D721Med (cell line): ENCODE data around the gene LDB2.

ENCODE experiments used
- DNase-seq: peaks from one replicate; pipeline ENCODE4 v3.0.0; 2011; ENCODE audit warnings: low spot score; ENCODE audit not compliant: insufficient read length
- FAIRE-seq: peaks from 2 replicates; lab custom pipeline; 2011; peaks lifted over from hg19 to GRCh38; lab: Jason Lieb, UNC
- TF ChIP-seq, protein P1 (sequence below): IDR thresholded peaks from 2 replicates; pipeline ENCODE4 v1.5.1; 2012; ENCODE audit warnings: mild to moderate bottlenecking, control low read depth; ENCODE audit not compliant: insufficient read depth; ENCODE audit errors: missing control alignments

LDB2 gene

DNA sequence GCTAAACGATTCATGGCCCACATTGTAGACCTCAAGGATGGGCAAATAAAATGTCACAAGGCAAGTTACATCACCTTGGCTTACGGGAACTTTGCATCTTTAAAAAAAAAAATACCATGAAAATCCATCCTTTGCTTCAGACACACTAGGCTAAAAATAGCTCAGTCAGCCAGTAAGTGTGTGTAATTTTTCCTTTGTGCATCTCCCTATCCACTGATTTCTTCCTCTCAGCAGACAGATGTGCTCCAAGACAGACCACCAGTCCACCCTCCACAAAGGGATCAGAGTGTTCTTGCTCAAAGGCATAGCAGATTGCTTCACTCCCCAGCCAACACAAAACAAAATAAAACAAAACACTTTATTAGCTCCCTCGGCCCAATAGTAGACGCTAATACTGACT, 14.6 kb downstream of the LDB2 start:
- no peak for FAIRE-seq
- no peak for DNase-seq
- TF ChIP-seq, protein P1, sequence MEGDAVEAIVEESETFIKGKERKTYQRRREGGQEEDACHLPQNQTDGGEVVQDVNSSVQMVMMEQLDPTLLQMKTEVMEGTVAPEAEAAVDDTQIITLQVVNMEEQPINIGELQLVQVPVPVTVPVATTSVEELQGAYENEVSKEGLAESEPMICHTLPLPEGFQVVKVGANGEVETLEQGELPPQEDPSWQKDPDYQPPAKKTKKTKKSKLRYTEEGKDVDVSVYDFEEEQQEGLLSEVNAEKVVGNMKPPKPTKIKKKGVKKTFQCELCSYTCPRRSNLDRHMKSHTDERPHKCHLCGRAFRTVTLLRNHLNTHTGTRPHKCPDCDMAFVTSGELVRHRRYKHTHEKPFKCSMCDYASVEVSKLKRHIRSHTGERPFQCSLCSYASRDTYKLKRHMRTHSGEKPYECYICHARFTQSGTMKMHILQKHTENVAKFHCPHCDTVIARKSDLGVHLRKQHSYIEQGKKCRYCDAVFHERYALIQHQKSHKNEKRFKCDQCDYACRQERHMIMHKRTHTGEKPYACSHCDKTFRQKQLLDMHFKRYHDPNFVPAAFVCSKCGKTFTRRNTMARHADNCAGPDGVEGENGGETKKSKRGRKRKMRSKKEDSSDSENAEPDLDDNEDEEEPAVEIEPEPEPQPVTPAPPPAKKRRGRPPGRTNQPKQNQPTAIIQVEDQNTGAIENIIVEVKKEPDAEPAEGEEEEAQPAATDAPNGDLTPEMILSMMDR: no peak

DNA sequence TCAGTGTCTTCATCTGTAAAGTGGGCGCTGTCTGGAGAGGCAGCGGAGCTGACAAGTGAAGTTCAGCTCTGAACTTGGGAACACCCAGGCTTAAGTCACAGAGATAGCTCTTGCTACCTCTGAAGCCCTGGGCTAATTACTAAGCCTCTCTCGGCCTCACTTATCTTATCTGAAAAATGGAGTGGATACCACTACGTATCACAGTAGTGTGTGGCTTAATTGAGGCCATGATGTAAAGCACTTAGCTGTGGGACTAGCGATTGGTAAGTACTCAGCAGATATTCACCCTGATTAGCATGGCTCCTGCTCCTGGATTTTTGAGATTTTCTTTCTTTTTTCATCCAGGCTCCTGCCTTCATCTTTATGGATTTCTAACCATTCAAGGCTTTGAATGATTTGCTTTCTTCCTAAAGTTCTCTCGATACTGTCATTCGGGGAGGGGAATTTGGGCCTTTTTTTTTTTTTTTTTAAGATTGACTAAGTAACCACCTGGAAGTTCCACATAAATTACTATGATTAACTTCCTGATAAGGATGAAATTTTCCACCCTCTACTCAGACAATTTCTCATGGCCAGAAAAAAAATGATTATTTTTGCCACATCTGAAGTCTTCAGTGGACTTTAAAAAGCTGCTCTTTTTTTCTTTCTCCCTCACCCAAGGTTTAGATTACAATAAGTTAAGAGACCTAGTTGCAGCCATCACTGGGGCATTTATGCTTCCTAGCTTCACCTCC, 17.1 kb downstream of the LDB2 start:
- TF ChIP-seq, protein P1: no peak
- DNase-seq: no peak
- FAIRE-seq: no peak

DNA sequence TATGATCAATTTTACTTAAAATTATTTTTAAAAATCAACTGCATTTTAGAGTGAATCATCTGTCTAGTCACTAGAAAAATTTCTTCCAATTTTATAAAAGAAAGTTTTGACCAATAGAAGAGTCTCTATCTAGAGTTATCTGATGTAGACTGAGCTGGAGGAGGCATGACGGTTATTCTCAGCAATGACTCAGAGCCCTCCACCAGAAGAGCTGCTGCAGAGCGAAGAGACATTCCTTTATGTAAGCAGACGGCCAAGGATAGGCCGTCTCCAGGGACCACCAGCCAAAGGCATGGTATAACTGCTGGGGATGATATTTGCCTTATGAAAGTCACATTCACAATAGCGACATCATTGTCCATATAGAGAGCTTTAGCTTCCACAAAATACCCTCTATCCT, 23.0 kb downstream of the LDB2 start:
- TF ChIP-seq, protein P1: no peak
- DNase-seq: no peak
- no peak for FAIRE-seq

DNA sequence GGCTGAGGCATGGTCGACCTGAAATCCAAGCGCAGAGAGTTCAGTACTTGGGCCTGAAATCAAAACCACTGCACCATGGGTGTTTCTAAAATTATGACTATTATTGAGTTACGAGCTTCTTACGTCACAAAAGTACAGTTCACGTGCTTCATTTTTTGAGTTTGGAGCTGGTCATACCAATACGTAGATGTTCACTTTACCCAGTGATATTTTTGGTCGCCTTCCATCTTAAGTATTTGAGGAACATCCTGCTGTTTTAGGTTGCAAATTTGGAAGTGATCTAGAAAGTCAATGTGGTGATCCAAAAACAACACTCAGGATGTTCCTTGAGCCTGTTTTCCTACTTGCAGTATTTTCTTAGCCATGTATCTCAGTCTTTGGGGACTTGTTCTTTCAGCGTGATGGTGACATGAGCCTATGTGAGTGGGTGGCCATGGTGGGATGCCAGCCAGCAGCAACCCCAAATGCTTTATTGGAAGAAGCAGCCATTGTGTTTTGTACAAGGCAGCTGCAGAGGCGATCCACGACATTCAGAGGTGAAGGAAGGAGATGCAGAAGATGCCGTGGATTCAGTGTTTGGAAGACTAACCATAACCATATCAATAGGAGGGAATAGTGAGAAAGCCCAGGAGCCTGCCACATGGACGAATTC, 28.7 kb downstream of the LDB2 start:
- DNase-seq (no peak), FAIRE-seq (no peak)
- TF ChIP-seq, protein P1: no peak

DNA sequence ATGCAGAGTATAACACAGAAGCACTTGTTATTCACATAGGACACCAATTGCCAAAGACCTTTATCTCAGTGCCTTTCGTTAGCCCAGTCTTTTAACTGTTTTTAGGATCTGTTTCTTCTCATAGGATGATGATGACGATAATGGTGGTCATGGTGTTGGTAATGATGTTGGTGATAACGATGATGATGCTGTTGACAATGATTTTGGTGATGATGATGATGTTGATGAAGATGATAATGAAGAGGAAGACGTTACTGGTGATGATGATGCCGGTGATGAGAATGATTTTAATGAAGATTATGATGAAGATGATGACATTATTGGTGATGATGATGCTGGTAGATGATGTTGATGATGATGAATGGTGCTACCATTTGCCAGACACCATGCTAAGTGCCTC, 29.8 kb downstream of the LDB2 start:
- DNase-seq: no peak
- no peak for FAIRE-seq
- TF ChIP-seq, protein P1: no peak

DNA sequence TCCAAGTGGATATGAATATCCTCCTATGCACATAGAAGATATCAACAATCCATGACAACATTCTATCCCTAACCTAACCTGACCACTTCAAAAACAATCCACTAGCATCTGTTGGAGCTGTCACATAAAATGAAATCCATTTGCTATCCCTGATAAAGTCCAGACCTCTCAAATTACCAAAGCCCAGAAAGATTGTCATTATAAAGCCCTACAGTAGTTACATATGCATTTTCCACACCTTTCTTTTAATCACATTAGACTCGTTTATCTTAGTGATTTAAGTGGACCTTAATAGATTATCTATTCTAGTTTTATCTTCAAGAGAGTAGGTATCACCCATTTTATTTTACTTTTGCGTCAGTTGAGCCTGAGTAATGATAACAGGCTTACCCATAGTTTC, 30.6 kb downstream of the LDB2 start:
- FAIRE-seq (no peak), DNase-seq (no peak)
- TF ChIP-seq, protein P1: no peak

DNA sequence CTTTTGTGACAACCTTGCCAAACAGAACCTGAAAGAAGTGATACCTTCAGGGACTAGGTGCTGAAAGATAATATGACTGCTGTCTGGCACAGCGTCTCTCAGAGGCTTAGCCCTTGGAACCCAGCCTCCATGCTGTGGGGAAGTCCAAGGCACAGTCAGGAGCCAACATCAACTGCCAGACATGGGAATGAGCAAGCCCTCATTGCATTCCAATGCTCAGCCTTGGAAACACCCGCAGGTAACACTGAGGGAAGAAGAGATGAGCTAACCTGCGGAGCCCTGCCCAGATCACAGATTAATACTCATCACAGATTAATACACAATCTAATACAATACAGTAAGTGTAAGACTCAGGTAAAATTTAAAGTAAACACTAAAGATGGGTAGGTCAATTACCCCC, 31.5 kb downstream of the LDB2 start:
- FAIRE-seq: no peak
- DNase-seq: no peak
- TF ChIP-seq, protein P1: no peak
